Glutamatergic neuron (in vitro differentiated cells): ENCODE data around the gene ITGA8. TPM values are rescaled to one million over a fixed set of nuclear protein-coding genes. Genes with fewer than 3 reads are reported as not detected.

ENCODE experiments used
- DNase-seq: peaks from one replicate; pipeline ENCODE4 v3.0.0; 2022
- H3K27ac Mint-ChIP-seq: one replicate; pipeline ENCODE4 v1.8.0; 2020; ENCODE audit warnings: mild to moderate bottlenecking, mixed read lengths, inconsistent platforms; ENCODE audit not compliant: unreplicated experiment
- H3K27me3 Mint-ChIP-seq: one replicate; pipeline ENCODE4 v1.8.0; 2020; ENCODE audit warnings: mild to moderate bottlenecking, moderate library complexity, mixed read lengths, inconsistent platforms; ENCODE audit not compliant: unreplicated experiment
- H3K36me3 Mint-ChIP-seq: one replicate; pipeline ENCODE4 v1.8.0; 2020; ENCODE audit warnings: mild to moderate bottlenecking, mixed read lengths, inconsistent platforms; ENCODE audit not compliant: unreplicated experiment
- H3K4me1 Mint-ChIP-seq: one replicate; pipeline ENCODE4 v1.8.0; 2020; ENCODE audit warnings: mild to moderate bottlenecking, low read depth, mixed read lengths, inconsistent platforms; ENCODE audit not compliant: unreplicated experiment
- H3K4me3 Mint-ChIP-seq: one replicate; pipeline ENCODE4 v1.8.0; 2020; ENCODE audit warnings: mild to moderate bottlenecking, mixed read lengths, inconsistent platforms; ENCODE audit not compliant: unreplicated experiment
- H3K9me3 Mint-ChIP-seq: one replicate; pipeline ENCODE4 v1.8.0; 2020; ENCODE audit warnings: mild to moderate bottlenecking, moderate library complexity, mixed read lengths, inconsistent platforms; ENCODE audit not compliant: unreplicated experiment
- CTCF ChIP-seq: fragments of 200-600 bp; sonication (generic); IDR thresholded peaks from one replicate; pipeline ENCODE4 v1.5.0; 2021; ENCODE audit not compliant: partially characterized antibody, unreplicated experiment
- total RNA-seq: library from RNA; stranded (reverse); fragmentation: NEBNext Ultra II Directional; extraction: Animal tissue kit (Norgen Biotek cat#: 25700); gene quantifications from one replicate; pipeline ENCODE4 v1.2.1, GENCODE V29; 2021; ENCODE audit not compliant: unreplicated experiment

ITGA8 gene
- total RNA-seq, 1 donor from 2014 or later: 0.93 TPM

- no peaks in the 10 kb centered on the region for H3K4me1 Mint-ChIP-seq
- TF ChIP-seq CTCF: no peak
- H3K27ac Mint-ChIP-seq: no peak overlapping the region
- H3K27me3 Mint-ChIP-seq: peaks cover 2% of the 10 kb centered on the region
- no peak for DNase-seq
- no peak overlapping the region for H3K4me3 Mint-ChIP-seq
- H3K9me3 Mint-ChIP-seq: peaks cover 2% of the 10 kb centered on the region
- no peaks in the 10 kb centered on the region for H3K36me3 Mint-ChIP-seq
Measured at GRCh38 chr10:15516256-15517085, 203.3 kb downstream of the ITGA8 start.

GRCh38 chr10:15515202-15515601 lies 204.5 kb downstream of the ITGA8 start:
- DNase-seq: no peak
- Mint-ChIP-seq H3K9me3 (peaks cover 2% of the 10 kb centered on the region), H3K27ac (no peak overlapping the region), H3K27me3 (no peaks in the 10 kb centered on the region), H3K4me3 (no peak overlapping the region), H3K4me1 (no peaks in the 10 kb centered on the region), H3K36me3 (no peaks in the 10 kb centered on the region)
- no peak for TF ChIP-seq CTCF

- Mint-ChIP-seq H3K27ac (no peak overlapping the region), H3K9me3 (no peaks in the 10 kb centered on the region), H3K36me3 (peaks cover 5% of the 10 kb centered on the region), H3K27me3 (peaks cover 2% of the 10 kb centered on the region), H3K4me1 (no peaks in the 10 kb centered on the region), H3K4me3 (no peak overlapping the region)
- no peak for DNase-seq
- TF ChIP-seq CTCF: no peak
Measured at GRCh38 chr10:15510963-15511362, 208.8 kb downstream of the ITGA8 start.

- H3K9me3 Mint-ChIP-seq: no peaks in the 10 kb centered on the region
- no peak overlapping the region for H3K4me3 Mint-ChIP-seq
- peaks cover 4% of the 10 kb centered on the region for H3K27me3 Mint-ChIP-seq
- no peak for TF ChIP-seq CTCF
- no peaks in the 10 kb centered on the region for H3K4me1 Mint-ChIP-seq
- no peak overlapping the region for H3K27ac Mint-ChIP-seq
- H3K36me3 Mint-ChIP-seq: peaks cover 5% of the 10 kb centered on the region
- DNase-seq: no peak
Measured at GRCh38 chr10:15505329-15505728, 214.4 kb downstream of the ITGA8 start.

- no peak for DNase-seq
- H3K9me3 Mint-ChIP-seq: no peaks in the 10 kb centered on the region
- peaks cover 5% of the 10 kb centered on the region for H3K36me3 Mint-ChIP-seq
- TF ChIP-seq CTCF: no peak
- peaks cover 4% of the 10 kb centered on the region for H3K27me3 Mint-ChIP-seq
- no peak overlapping the region for H3K4me3 Mint-ChIP-seq
- H3K4me1 Mint-ChIP-seq: no peaks in the 10 kb centered on the region
- no peak overlapping the region for H3K27ac Mint-ChIP-seq
Measured at GRCh38 chr10:15504101-15504840, 215.5 kb downstream of the ITGA8 start.
